SU-DHL-6 (cell line): ENCODE results near the gene PCK2.

Experiments used
- CTCF ChIP-seq: fragments of 200-600 bp; sonication (generic); IDR thresholded peaks from one replicate; pipeline ENCODE4 v1.5.1; 2017; ENCODE audit warnings: antibody characterized with exemption, mild to moderate bottlenecking, low read length, moderate library complexity; ENCODE audit not compliant: insufficient read depth, poor library complexity, severe bottlenecking
- EZH2phosphoT487 ChIP-seq: fragments of 200-600 bp; sonication (generic), shearing (Covaris generic); conservative IDR thresholded peaks from 2 replicates; pipeline ENCODE4 v1.6.1; 2018; ENCODE audit warnings: mild to moderate bottlenecking, antibody characterized with exemption, low read length, moderate library complexity, mixed read lengths

GRCh38 chr14:24138396-24139271 lies 44.5 kb downstream of the PCK2 start:
- no peak for TF ChIP-seq CTCF
- TF ChIP-seq EZH2phosphoT487: no peak
